WTC11 (cell line): Measurements from ENCODE around the gene CELF2. TPM values are rescaled to one million over a fixed set of nuclear protein-coding genes. Genes with fewer than 3 reads are reported as not detected.

Experiments used
- ATAC-seq: fragments of 200-7000 bp; cut with Tn5 transposase; 2 replicates; pipeline ENCODE4 v1.10.0; 2021; ENCODE audit warnings: mild to moderate bottlenecking, moderate library complexity
- CTCF ChIA-PET: fragments of 300-600 bp; sonication (Branson Sonifier 250); formaldehyde crosslinking; loops from one replicate; lab custom pipeline; 2021; ENCODE audit warnings: antibody characterized with exemption; lab: Charles Lee
- POLR2A ChIA-PET: fragments of 350-600 bp; sonication (Branson Sonifier 250); formaldehyde crosslinking; loops from one replicate; lab custom pipeline; 2021; ENCODE audit warnings: antibody characterized with exemption; lab: Charles Lee
- DNase-seq: peaks from one replicate; pipeline ENCODE4 v3.0.0; 2021; ENCODE audit warnings: low spot score
- H3K27ac Mint-ChIP-seq: 2 replicates; pipeline ENCODE4 v1.8.0; 2021; ENCODE audit warnings: mixed read lengths
- H3K27me3 Mint-ChIP-seq: 2 replicates; pipeline ENCODE4 v1.8.0; 2021; ENCODE audit warnings: low read depth, mild to moderate bottlenecking, moderate library complexity, mixed read lengths
- H3K36me3 Mint-ChIP-seq: 2 replicates; pipeline ENCODE4 v1.8.0; 2021; ENCODE audit warnings: mixed read lengths
- H3K4me1 Mint-ChIP-seq: 2 replicates; pipeline ENCODE4 v1.8.0; 2022; ENCODE audit warnings: mixed read lengths
- H3K4me3 Mint-ChIP-seq: 2 replicates; pipeline ENCODE4 v1.8.0; 2021; ENCODE audit warnings: mild to moderate bottlenecking, moderate library complexity, mixed read lengths
- H3K9me3 Mint-ChIP-seq: 2 replicates; pipeline ENCODE4 v1.8.0; 2021; ENCODE audit warnings: mixed read lengths
- AR ChIP-seq: fragments of 250-450 bp; sonication (Bioruptor Pico); IDR thresholded peaks from 2 replicates; pipeline ENCODE4 v1.9.0; 2021; ENCODE audit warnings: mild to moderate bottlenecking
- ARID4B ChIP-seq: sonication (generic); formaldehyde crosslinking; IDR thresholded peaks from 2 replicates; pipeline ENCODE4 v1.8.0; 2023; ENCODE audit warnings: missing genetic modification reagents, mild to moderate bottlenecking, borderline replicate concordance
- ESRRA ChIP-seq: sonication (generic); formaldehyde crosslinking; IDR thresholded peaks from 2 replicates; pipeline ENCODE4 v1.8.1; 2022; ENCODE audit warnings: mild to moderate bottlenecking, missing genetic modification reagents, borderline replicate concordance
- FOXK1 ChIP-seq: sonication (generic); formaldehyde crosslinking; IDR thresholded peaks from 2 replicates; pipeline ENCODE4 v1.8.0; 2022; ENCODE audit warnings: mild to moderate bottlenecking, moderate library complexity, missing genetic modification reagents
- GABPB1 ChIP-seq: sonication (generic); formaldehyde crosslinking; IDR thresholded peaks from 2 replicates; pipeline ENCODE4 v1.8.1; 2023; ENCODE audit warnings: mild to moderate bottlenecking, missing genetic modification reagents
- GRHL2 ChIP-seq: fragments of 250-450 bp; sonication (Bioruptor Pico); IDR thresholded peaks from 2 replicates; pipeline ENCODE4 v1.8.0; 2022; ENCODE audit warnings: mild to moderate bottlenecking, moderate library complexity; ENCODE audit not compliant: insufficient replicate concordance, severe bottlenecking
- HMGA2 ChIP-seq: fragments of 250-450 bp; sonication (Bioruptor Pico); IDR thresholded peaks from 2 replicates; pipeline ENCODE4 v1.4.0; 2021; ENCODE audit warnings: mild to moderate bottlenecking, moderate library complexity
- NFATC4 ChIP-seq: fragments of 250-450 bp; sonication (Bioruptor Pico); IDR thresholded peaks from 2 replicates; pipeline ENCODE4 v1.9.0; 2021; ENCODE audit warnings: mild to moderate bottlenecking
- PRDM15 ChIP-seq: sonication (generic); formaldehyde crosslinking; IDR thresholded peaks from 2 replicates; pipeline ENCODE4 v1.8.0; 2022; ENCODE audit warnings: missing genetic modification reagents
- RORB ChIP-seq: fragments of 250-450 bp; sonication (Bioruptor Pico); IDR thresholded peaks from 2 replicates; pipeline ENCODE4 v1.9.0; 2021; ENCODE audit warnings: mild to moderate bottlenecking
- STAT6 ChIP-seq: sonication (generic); formaldehyde crosslinking; conservative IDR thresholded peaks from 2 replicates; pipeline ENCODE4 v1.8.1; 2023; ENCODE audit warnings: mild to moderate bottlenecking, low read depth, missing genetic modification reagents, moderate library complexity
- TEAD4 ChIP-seq: sonication (generic); formaldehyde crosslinking; IDR thresholded peaks from 2 replicates; pipeline ENCODE4 v1.8.0; 2022; ENCODE audit warnings: mild to moderate bottlenecking, missing genetic modification reagents
- ZBTB21 ChIP-seq: sonication (generic); formaldehyde crosslinking; IDR thresholded peaks from 2 replicates; pipeline ENCODE4 v1.8.1; 2023; ENCODE audit warnings: mild to moderate bottlenecking, missing genetic modification reagents, borderline replicate concordance
- ZNF263 ChIP-seq: sonication (generic); formaldehyde crosslinking; IDR thresholded peaks from 2 replicates; pipeline ENCODE4 v1.8.1; 2022; ENCODE audit warnings: low read depth, mild to moderate bottlenecking, moderate library complexity, missing genetic modification reagents
- ZNF317 ChIP-seq: sonication (generic); formaldehyde crosslinking; IDR thresholded peaks from 2 replicates; pipeline ENCODE4 v1.8.1; 2023; ENCODE audit warnings: low read depth, mild to moderate bottlenecking, moderate library complexity, missing genetic modification reagents, borderline replicate concordance
- ZNF425 ChIP-seq: fragments of 250-450 bp; sonication (Bioruptor Pico); conservative IDR thresholded peaks from 2 replicates; pipeline ENCODE4 v1.9.0; 2021; ENCODE audit warnings: mild to moderate bottlenecking
- ZSCAN18 ChIP-seq: fragments of 250-450 bp; sonication (Bioruptor Pico); IDR thresholded peaks from 2 replicates; pipeline ENCODE4 v2.1.2; 2022; ENCODE audit warnings: mild to moderate bottlenecking, moderate library complexity
- total RNA-seq: library from RNA; stranded (reverse); gene quantifications from 3 replicates; pipeline ENCODE4 v1.2.3, GENCODE V29; 2021

The CELF2 gene
- total RNA-seq, 1 experiment from 2014 or later, result 24.6 TPM

GRCh38 chr10:11005725-11006427, 11.8 kb upstream of the CELF2 start:
- no peaks in the 10 kb centered on the region for H3K9me3 Mint-ChIP-seq
- DNase-seq, result no peak
- TF ChIP-seq RORB (CRISPR knock-in tag) (no peak), HMGA2 (CRISPR knock-in tag) (no peak), NFATC4 (CRISPR knock-in tag) (no peak), GABPB1 (CRISPR knock-in tag) (no peak), ZNF263 (CRISPR knock-in tag) (no peak), GRHL2 (no peak), ZNF317 (no peak), ARID4B (CRISPR knock-in tag) (no peak), STAT6 (CRISPR knock-in tag) (no peak), TEAD4 (no peak)
- TF ChIP-seq, all 79 proteins: peak for 0
- POLR2A ChIA-PET, result no interaction called here
- H3K4me3 Mint-ChIP-seq, result no peak overlapping the region
- H3K36me3 Mint-ChIP-seq, result no peaks in the 10 kb centered on the region
- H3K27me3 Mint-ChIP-seq, result no peaks in the 10 kb centered on the region
- H3K4me1 Mint-ChIP-seq, result peaks cover 21% of the 10 kb centered on the region
- ATAC-seq, result no peak
- H3K27ac Mint-ChIP-seq, result no peak overlapping the region
- CTCF ChIA-PET, result no interaction called here

- no peak overlapping the region for H3K27ac Mint-ChIP-seq
- ChIA-PET POLR2A (no interaction called here), CTCF (no interaction called here)
- H3K9me3 Mint-ChIP-seq, result no peaks in the 10 kb centered on the region
- no peak overlapping the region for H3K4me3 Mint-ChIP-seq
- H3K4me1 Mint-ChIP-seq, result peaks cover 21% of the 10 kb centered on the region
- no peak for DNase-seq
- H3K36me3 Mint-ChIP-seq, result no peaks in the 10 kb centered on the region
- H3K27me3 Mint-ChIP-seq, result no peaks in the 10 kb centered on the region
- no peak for ATAC-seq
- TF ChIP-seq ZNF425 (CRISPR knock-in tag) (no peak), TEAD4 (no peak), FOXK1 (CRISPR knock-in tag) (no peak), PRDM15 (CRISPR knock-in tag) (no peak), HMGA2 (CRISPR knock-in tag) (no peak), AR (CRISPR knock-in tag) (no peak), ESRRA (CRISPR knock-in tag) (no peak), ZBTB21 (no peak), ZSCAN18 (CRISPR knock-in tag) (no peak)
Measured at GRCh38 chr10:11006428-11006825, 11.2 kb upstream of the CELF2 start.
